GM18520 (cell line): ENCODE data around the gene CAMKK2.
"Not testable (repeated sequence)": the region's sequence is repeated elsewhere in the genome, so short reads cannot be mapped to it uniquely, and the experiment has no call there.

ENCODE experiments used
- ATAC-seq: cut with Tn5 transposase; IDR thresholded peaks from one replicate; pipeline ENCODE4 v1.9.1; 2021; ENCODE audit not compliant: unreplicated experiment

CAMKK2 gene

GRCh38 chr12:121227294-121227693 lies 69.2 kb downstream of the CAMKK2 start:
- ATAC-seq: no peak

GRCh38 chr12:121226871-121227270 lies 69.6 kb downstream of the CAMKK2 start:
- not testable (repeated sequence) for ATAC-seq

DNA sequence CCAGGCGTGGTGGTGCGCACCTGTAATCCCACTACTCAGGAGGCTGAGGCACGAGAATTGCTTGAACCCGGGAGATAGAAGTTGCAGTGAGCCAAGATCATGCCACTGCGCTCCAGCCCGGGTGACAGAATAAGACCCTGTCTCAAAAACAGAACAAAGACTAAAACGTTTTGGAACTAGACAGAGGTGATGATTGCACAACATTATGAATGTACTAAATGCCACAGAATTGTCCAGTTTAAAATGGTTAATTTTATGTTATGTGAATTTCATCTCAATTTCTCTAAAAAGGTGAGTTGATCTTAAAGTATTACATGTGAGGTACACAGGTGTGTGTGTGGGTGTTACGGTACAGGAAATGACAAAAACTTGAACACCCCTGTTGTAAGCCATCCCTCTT lies 70.1 kb downstream of the CAMKK2 start:
- no peak for ATAC-seq

DNA sequence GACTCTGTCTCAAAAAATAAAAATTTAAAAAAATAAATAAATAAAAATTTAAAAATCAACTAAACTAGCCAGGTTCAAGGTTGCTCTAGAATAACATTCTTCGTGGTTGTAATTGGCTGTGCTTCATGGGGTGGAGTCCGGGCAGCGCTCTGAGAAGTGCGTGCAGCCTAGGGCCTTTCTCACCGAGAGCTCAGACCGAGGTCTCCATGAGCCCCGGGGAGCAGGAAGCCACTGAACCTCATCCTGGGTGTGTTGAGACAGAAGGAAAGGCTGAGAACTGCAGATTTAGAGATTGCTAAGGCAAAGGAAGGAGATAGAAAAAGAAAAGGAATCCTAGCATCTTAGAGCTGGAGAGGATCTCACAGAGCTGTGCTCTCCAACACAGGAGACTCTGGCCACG lies 71.9 kb downstream of the CAMKK2 start:
- ATAC-seq: no peak

GRCh38 chr12:121223292-121224285 lies 72.9 kb downstream of the CAMKK2 start:
- ATAC-seq: no peak

- ATAC-seq: no peak
Measured at GRCh38 chr12:121222847-121223246, 73.7 kb downstream of the CAMKK2 start.

GRCh38 chr12:121219353-121219986 lies 77.0 kb downstream of the CAMKK2 start:
- ATAC-seq: no peak

- ATAC-seq: no peak
Measured at GRCh38 chr12:121218588-121219352, 77.7 kb downstream of the CAMKK2 start.

GRCh38 chr12:121217761-121218160 lies 78.7 kb downstream of the CAMKK2 start:
- no peak for ATAC-seq

- no peak for ATAC-seq
Measured at GRCh38 chr12:121217063-121217462, 79.4 kb downstream of the CAMKK2 start.

DNA sequence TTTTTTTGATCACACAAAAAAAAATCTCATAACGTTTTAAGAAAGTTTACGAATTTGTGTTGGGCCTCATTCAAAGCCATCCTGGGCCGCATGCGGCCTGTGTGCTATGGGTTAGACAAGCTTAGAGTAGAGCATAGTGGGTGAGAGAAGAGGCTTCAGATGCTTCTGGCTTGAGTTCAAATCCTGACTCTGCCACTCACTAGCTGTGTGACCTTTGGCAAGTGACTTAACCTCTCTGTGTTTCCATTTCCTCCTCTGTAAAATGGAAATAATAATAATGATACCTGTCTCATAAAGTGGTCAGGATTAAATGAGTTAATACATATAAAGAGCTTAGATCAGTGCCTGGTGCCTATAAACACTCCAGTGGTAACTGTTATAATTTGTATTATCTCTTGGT lies 80.4 kb downstream of the CAMKK2 start:
- ATAC-seq: no peak

DNA sequence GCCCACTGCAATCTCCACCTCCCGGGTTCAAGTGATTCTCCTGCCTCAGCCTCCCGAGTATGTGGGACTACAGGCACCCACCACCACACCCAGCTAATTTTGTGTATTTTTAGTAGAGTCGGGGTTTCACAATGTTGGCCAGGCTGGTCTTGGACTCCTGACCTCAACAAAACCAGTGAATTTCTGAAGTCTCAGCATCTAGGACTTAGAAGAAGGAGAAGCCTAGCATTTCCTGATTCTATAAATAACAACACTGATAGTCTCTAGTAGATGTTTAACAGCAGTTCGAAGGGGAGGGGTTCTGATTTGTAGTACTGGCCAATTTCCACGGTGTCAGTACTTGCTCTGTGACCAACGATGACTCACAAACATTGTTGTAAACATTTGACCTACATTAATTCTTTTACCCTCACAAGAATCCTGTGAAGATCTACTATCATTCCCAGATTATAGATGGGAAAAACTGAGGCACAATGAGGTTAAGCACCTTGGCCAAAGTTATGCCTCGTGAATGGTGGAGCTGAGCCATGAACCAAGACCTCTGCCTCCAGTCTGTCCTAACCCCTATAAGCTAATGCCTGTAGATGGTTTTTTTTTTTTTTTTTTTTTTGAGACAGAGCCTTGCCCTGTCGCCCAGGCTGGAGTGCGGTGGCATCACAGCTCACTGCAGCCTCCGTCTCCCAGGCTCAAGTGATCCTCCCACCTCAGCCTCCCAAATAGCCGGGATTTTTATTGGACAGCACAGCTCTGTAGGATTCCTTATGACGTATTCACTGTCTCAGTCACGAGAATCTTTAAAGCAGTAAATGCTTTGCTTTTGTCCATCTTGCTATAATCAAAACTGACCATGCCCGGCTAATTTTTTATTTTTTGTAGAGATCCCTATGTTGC lies 81.4 kb downstream of the CAMKK2 start:
- no peak for ATAC-seq

GRCh38 chr12:121214166-121214777 lies 82.2 kb downstream of the CAMKK2 start:
- no peak for ATAC-seq

- no peak for ATAC-seq
Measured at GRCh38 chr12:121212875-121213274, 83.6 kb downstream of the CAMKK2 start.

DNA sequence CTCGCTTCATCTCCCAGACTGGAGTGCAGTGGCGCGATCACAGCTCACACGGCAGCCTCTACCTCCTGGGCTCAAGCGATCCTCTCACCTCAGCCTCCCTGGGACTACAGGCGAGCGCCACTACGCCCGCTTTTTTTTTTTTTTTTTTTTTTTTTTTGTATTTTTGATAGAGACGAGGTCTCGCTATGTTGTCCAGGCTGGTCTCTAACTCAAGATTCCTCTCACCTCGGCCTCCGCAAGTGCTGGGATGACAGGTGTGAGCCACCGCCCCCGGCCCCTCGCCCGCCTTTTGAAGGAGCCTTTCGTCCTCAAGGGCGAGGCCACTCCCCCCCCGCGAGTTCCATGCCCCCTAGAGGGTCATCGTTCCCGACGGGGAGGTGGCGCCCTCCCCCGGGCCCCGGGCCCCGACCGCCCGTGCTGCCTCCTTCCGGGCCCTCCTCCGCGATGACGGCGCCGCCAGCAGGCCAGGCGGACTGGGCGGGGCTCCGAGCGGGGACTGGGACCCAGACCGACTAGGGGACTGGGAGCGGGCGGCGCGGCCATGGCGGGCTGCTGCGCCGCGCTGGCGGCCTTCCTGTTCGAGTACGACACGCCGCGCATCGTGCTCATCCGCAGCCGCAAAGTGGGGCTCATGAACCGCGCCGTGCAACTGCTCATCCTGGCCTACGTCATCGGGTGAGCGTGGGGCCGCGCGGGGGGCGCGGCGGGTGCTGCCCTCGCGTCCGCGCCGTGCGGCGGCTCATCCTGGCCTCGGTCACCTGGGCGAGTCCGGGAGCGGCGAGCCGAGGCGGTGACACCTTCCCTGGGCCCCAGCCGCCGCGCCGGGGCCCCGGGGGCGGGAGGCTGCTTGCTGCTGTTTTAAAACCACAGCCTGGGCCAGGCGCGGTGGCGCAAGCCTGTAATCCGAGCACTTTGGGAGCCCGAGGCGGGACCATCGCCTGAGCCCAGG lies 86.6 kb downstream of the CAMKK2 start, which contains the start of gene P2RX4:
Gene P2RX4 (plus strand): TSS at position 506 of the 949 bp plus-strand sequence. CDS start 36 bp downstream, at position 542.
- peak; percentile 67 for ATAC-seq

DNA sequence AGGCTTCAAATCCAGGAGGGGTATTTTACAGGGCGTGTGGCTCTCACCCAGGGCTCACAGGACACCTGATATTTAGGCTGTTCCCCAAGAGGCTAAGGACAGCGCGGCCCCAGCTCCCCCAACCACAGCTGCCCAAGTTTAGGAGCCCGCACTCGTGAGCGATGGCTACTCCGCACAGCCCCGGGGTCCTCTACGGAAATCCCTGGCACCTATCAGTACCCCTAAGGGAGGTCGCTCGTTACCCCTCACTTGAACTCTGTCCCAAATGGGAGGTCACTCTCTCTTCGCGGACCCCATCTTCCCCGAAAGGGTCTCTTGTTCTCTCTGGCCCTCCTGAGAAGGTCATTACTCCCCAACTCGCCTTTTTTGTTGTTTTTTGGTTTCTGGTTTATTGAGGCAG lies 87.3 kb downstream of the CAMKK2 start:
- no peak for ATAC-seq

- not testable (repeated sequence) for ATAC-seq
Measured at GRCh38 chr12:121208571-121208970, 87.9 kb downstream of the CAMKK2 start.

DNA sequence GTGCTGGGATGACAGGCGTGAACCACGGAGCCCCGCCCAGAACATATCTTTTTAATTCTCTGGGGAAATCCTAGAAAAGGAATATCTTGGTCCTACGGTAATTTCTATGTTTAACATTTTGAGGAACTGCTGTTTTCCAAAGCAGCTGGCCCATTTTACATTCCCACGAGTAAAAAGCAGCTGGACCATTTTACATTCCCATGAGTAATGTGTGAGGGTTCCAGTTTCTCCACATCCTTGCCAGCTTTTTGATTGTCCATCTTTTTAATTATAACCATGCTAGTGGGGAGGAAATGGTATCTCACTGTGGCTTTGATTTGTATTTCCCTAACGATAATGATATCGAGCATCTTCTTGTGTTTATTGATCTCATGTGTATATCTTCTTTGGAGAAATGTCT lies 91.0 kb downstream of the CAMKK2 start:
- no peak for ATAC-seq

GRCh38 chr12:121203482-121203881 lies 93.0 kb downstream of the CAMKK2 start:
- ATAC-seq: no peak
